ENCODE results near the gene BAHD1.
"Not testable (repeated sequence)": the region's sequence is repeated elsewhere in the genome, so short reads cannot be mapped to it uniquely, and the experiment has no call there.

BAHD1 gene

DNA sequence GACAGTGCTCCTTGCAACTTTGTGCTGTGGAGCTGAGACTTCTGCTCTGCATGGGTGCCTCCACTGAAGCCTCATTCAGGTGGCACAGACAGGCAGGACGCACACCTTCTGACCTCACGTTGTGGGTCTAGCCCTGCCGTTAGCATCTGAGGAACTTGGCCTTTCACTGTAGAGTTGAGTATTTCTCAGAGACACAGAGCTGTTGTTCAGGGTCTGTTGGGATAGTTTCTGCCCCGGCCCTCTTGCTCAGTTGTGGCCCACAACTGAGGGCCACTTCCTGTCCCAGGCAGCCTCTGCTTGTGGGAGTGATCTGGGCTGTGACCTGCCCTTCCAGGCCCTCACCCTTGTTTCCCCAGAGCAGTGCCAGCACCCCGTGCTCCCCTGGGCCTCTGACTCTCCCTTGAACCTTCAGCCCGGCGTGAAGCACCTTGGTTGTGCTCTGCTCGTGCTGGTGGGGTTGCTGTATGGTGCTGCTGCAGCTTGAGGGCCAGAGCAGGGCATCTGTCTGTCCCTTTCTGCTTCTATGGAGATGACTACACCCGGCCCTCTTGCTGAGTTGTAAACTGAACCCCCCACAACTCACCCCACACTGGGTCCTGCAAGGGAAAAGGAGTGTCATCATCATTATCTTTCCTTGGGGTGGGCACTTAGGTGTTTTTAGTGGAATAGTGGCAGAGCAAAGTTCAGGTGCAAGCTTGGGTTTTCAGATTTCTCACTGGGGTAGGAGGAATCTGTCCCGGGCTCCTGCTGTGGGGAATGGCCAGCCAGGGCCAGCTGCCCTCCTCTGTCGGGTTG lies 11.7 kb downstream of the BAHD1 start:
- Mint-ChIP-seq H3K27ac (peak overlapping the region; percentile 60), H3K27me3 (ENCODE audit: low read depth, poor library complexity) (no peaks in the 10 kb centered on the region), H3K4me3 (no peak overlapping the region), H3K4me1 (peaks cover 75% of the 10 kb centered on the region), H3K36me3 (ENCODE audit: low read depth) (peaks cover 4% of the 10 kb centered on the region), H3K9me3 (no peaks in the 10 kb centered on the region)
- no peak for TF ChIP-seq CTCF (IDR thresholded peaks at IDR 0.05)
- no peak for DNase-seq

- not testable (repeated sequence) for H3K36me3 Mint-ChIP-seq (ENCODE audit: low read depth); H3K27me3 Mint-ChIP-seq (ENCODE audit: low read depth, poor library complexity); H3K4me3 Mint-ChIP-seq; H3K9me3 Mint-ChIP-seq; DNase-seq
- peaks cover 78% of the 10 kb centered on the region for H3K4me1 Mint-ChIP-seq
- peak overlapping the region; percentile 68 for H3K27ac Mint-ChIP-seq
These were observed 13.2 kb downstream of the BAHD1 start for GRCh38 chr15:40453941-40454340.

GRCh38 chr15:40454904-40455391 lies 14.2 kb downstream of the BAHD1 start:
- no peak for DNase-seq

DNA sequence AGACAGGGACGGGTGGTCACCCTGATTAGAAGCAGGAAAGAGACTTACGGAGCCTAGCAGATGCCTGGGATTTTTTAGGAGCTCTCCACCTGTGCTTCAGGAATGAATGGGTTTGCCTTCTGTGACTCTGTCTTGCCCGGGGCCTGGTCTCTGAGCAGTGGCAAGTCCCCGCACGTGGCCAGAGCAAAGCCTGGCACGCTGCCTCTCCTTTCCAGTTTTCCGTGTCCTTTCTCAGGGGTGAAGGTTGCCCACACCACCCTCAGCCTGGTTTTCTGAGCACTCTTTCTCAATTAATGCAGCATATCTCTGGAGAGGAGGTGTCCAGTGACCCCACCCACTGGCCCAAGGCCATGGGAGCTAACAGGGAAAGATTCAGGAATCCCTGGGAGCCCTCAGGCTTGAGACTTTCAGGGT lies 15.6 kb downstream of the BAHD1 start:
- DNase-seq: no peak
- Mint-ChIP-seq H3K27me3 (ENCODE audit: low read depth, poor library complexity) (no peaks in the 10 kb centered on the region), H3K9me3 (no peaks in the 10 kb centered on the region), H3K4me3 (no peak overlapping the region), H3K36me3 (ENCODE audit: low read depth) (no peaks in the 10 kb centered on the region), H3K27ac (no peak overlapping the region), H3K4me1 (peaks cover 61% of the 10 kb centered on the region)
- no peak for TF ChIP-seq CTCF (IDR thresholded peaks at IDR 0.05)

More at GRCh38 chr15:40454904-40455391, 14.2 kb downstream of the BAHD1 start:
- TF ChIP-seq CTCF (IDR thresholded peaks at IDR 0.05): no peak
- Mint-ChIP-seq H3K27me3 (ENCODE audit: low read depth, poor library complexity) (no peaks in the 10 kb centered on the region), H3K4me1 (peaks cover 69% of the 10 kb centered on the region), H3K27ac (peak overlapping the region; percentile 57), H3K9me3 (no peaks in the 10 kb centered on the region), H3K4me3 (no peak overlapping the region), H3K36me3 (ENCODE audit: low read depth) (no peaks in the 10 kb centered on the region)

GRCh38 chr15:40456738-40457137 lies 16.0 kb downstream of the BAHD1 start:
- no peaks in the 10 kb centered on the region for H3K9me3 Mint-ChIP-seq
- no peaks in the 10 kb centered on the region for H3K36me3 Mint-ChIP-seq (ENCODE audit: low read depth)
- no peak overlapping the region for H3K27ac Mint-ChIP-seq
- H3K4me1 Mint-ChIP-seq: peaks cover 56% of the 10 kb centered on the region
- TF ChIP-seq CTCF (IDR thresholded peaks at IDR 0.05): no peak
- DNase-seq: no peak
- no peak overlapping the region for H3K4me3 Mint-ChIP-seq
- H3K27me3 Mint-ChIP-seq (ENCODE audit: low read depth, poor library complexity): no peaks in the 10 kb centered on the region

- Mint-ChIP-seq H3K4me3 (no peak overlapping the region), H3K27ac (no peak overlapping the region), H3K4me1 (peaks cover 36% of the 10 kb centered on the region), H3K9me3 (no peaks in the 10 kb centered on the region), H3K36me3 (ENCODE audit: low read depth) (no peaks in the 10 kb centered on the region), H3K27me3 (ENCODE audit: low read depth, poor library complexity) (no peaks in the 10 kb centered on the region)
- TF ChIP-seq CTCF (IDR thresholded peaks at IDR 0.05): no peak
- DNase-seq: no peak
These were observed 18.0 kb downstream of the BAHD1 start for GRCh38 chr15:40458495-40459371.
